Stimulated activated CD8-positive, alpha-beta memory T cell treated with anti-CD3 and anti-CD28 coated beads, Interleukin-4, amount 100 ng/mL, for 4 hours (primary cell): ENCODE data around the gene ADCY2.

Experiments used
- DNase-seq, 2 donors: peaks; one replicate each; pipeline ENCODE4 v3.0.0-alpha.2; 2020; ENCODE audit warnings: low read depth in 2 of 2, low spot score in 1 of 2

ADCY2 gene

DNA sequence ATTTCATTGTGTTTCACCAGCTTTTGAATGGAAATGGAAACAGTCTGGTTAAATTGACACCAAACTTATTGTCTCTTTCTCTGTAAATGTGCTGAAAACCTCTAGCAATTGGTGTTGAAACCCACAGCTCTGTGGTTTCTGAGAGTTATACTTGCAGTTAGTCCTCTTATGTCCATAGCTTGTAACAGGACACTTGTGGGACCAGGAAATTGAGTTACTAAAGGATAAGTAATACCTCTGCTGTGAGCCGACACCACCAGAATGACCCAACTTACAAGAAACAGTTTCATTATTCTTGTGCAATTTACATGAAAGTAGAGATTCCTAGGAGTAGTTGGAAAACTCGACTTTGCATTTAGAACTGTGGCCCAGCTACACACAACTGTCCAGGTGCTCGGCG is 263.5 kb downstream of the ADCY2 start:
- DNase-seq = no peak

DNA sequence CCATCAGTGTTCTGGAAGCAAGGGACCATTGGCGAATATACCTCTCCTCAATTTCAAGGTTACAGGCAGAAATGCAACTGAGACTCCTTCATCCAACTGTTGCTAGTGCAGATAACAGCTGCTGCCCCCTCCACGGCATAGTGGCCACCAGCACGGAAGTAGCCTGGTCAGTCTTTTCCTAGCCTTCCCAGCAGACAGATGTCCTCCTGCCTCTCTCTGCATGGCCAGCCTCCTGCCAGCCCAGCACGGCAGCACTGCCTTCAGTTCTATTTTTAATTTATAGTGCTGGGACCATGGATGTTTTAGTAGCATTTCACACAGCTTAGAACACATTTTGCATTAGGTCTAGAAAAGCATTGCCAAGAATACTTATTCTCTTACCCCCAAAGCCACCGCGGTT is 266.4 kb downstream of the ADCY2 start:
- DNase-seq = no peak

DNA sequence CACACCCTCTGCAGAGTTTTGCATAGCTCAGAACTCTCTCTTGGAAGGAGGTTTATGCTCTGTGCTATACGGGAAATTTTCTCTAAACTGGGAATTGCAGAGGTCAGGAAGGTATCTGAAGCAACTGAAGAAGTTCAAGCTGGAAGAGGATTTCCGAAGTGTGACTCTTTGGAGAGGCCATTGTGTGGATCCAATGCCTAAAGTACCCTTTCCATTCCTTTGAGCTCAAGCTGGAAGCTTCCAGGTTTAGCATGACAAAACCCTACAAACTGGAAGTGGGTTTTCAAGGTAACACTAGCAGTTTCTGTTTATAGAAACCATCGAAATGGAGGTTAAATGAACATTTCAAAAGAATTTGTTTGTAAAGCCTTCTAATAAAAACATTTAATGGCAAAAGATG is 267.9 kb downstream of the ADCY2 start:
- no peak for DNase-seq

DNA sequence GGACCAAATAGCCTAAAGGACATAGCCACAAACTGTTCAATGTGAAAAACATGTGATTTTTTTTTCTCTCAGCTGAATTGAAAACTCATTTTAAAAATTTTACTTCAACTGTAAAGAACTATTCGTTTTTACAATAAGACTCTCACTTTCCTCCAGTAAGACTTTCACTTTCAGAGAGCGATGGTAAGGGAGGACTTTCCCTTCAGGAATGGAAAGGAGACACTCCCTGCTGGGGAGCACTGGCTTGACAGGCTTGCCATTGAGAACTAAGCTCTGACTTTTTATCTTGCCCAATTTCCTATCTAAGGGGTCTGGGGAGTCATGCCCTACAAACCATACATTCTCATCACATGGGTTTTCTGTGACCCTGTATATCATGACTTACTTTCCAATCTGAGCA is 268.3 kb downstream of the ADCY2 start:
- no peak for DNase-seq

DNA sequence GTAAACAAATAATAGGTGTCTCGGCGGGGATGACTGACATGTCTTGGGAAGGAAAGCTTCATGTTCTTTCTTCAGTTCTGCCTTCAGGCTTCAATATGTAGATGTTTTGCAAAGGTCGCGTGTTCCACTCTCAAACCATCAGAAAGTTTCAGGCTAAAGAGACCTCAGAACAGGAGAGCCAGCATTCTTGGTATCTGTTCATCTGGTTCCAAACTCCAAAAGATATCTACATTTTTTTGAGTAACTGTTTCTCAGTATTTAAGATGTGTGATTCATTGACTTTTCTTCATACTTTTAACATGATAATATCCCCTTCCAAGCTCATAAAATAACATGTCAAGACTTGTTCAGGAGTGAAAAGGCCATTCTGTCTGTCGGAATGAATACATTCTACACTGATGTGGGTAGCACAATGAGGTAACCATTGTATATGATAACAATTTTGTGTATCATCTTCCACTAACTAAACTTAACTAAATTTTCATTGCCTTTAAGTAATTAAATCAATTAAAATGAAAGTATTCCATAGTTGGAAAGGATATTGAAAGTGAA is 271.4 kb downstream of the ADCY2 start:
- DNase-seq = no peak

DNA sequence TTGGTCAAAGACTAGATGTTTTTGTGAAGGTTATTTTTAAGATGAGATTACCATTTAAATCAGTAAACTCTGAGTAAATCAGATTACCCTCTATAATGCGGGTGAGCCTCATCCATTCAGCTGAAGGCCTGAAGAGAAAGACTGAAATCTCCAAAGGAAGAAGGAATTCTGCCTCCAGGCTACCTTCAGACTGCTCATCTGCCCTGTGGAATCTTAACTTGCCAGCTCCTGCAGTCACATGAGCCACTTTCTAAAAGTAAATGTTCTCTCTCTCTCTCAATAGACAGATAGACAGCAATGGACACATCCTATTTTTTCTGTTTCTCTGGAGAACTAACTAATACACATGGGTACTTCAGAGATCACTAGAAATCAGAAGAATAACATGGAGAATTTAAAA is 272.2 kb downstream of the ADCY2 start:
- DNase-seq = no peak

DNA sequence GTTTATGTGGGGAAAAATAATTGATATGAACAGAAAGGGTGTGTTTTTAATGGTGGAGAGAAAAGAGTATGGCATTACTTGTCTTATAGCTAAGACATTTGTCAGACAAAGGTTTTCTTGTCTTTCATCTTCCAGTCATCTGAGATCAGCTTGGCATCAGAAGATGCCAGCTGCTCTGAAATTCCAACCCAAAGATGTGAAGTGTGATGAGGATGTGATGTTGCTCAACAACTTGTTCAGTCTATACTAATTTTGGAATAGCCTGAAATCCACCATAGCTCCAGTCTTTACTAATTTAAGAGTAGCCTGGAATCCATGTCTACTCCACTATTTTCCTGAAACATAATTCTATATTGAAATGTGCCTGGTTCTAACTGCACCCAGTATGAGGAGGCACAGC is 272.7 kb downstream of the ADCY2 start:
- no peak for DNase-seq

DNA sequence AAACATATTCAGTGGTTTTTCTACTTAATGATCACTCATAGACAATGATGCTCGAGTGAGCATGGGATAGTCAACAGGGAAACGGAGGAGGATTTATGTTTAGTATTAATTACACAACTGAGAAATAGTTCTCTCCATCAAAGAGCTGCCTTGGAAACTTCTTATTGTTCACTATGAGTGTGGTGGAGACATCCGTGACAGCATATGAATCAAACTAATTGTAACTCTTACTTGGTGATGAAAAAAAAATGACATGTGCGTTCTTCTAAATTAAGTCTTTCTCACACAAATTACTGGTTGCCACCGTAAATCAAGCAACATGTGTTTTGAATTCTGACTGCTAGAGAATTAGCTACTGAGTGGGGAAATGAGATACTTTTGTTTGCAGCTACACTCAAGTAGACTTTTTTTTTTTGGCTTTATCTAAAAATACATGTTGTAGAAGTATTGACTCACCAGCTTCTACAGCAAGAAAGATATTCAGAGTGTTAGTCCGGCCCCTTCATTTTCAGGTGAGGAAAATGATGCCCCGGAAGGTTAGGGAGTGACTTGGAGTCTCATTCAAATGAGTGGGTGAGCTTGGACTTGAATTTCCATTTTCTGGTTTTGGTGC is 275.5 kb downstream of the ADCY2 start:
- no peak for DNase-seq

DNA sequence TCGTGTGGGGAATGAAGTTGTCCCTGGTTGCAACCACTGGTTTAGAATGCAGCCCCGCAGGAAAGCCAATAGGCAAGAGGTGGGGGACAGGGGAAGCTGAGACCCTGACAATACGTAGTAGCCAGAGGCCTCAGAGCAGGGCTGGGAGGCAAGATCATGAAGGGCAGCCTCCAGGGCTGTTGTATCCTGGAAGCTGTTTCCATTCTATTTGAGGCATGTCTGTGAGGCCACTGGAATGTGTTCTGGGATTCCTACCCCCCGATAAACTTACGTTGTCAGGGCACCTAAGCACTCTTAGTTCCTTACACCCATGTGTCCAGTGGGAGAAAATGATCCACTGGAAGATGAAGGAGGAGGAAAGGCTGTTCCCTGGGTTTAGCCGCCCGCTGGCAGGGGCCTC is 277.7 kb downstream of the ADCY2 start:
- no peak for DNase-seq

DNA sequence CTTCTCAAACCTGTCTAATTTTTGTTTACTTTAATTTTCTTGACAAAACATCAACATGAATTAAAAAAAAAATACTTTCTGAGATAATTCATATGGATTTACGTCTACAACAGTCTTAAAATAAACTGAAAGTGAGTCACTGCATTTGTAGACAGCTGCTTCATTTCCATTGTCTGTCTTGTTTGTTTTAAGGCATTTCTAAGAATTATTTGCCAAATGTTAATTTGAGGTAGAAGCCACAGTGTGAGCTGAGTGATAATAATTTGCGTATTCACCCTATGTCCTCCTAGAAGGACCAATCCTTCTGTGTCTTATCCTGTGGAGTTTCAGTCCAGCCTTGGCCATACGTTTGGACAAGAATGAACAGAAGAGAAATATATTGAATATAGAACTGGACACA is 280.5 kb downstream of the ADCY2 start:
- DNase-seq = no peak

DNA sequence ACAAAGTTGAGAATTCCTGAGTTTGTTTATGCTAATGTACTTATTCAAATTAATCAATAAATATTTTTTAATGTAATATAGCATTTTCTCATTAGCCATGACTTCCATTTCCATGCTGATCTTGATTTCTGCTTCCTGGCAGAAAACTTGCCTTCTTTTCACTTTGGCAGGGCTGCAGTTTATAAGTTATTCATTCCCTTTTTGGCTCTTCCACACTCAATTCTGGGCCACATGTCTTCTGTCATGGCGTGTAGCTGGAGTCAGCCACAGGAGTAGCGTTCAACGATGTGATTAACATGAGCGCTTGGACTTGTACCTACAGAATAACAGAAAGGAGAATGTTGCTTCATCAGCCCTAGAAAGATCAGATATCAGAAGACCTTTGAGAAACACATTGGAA is 282.1 kb downstream of the ADCY2 start:
- DNase-seq = no peak

DNA sequence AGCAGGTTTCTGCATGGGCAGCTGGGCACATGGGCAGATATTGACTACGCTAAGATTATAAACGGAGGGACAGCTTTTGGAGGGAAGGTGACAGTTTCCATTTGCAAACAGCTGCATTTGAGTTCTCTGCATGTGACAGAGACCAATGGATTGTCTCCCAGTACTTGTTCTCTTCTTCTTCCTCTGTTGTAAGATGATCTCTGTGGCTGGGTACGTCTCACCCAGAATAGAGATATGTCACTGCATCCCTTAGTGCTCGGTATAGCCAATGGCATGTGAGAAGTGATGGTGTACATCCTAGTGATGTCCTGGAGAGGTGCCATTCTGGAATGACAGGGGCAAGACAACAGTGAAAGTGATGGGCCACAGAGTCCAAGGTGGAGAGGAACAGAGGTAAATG is 283.7 kb downstream of the ADCY2 start:
- no peak for DNase-seq

DNA sequence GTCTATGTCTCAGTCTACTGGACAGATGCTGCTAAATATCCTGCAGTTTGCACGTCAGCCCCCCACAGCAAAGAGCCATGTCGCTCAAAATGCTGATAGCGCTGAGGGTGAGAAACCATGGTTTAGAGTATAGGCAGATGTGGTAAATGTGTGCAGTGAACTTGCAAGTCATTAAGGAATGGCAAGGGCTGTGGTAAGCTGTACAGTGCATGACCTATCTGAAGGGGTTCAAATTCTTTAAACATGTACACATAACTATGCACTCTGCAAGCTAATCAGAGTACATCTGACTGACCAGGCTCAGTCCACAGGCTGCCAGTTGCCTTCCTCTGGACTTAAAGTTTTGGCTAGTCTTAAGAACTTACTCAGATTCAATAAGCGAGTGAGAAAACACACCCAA is 284.3 kb downstream of the ADCY2 start:
- DNase-seq = no peak

DNA sequence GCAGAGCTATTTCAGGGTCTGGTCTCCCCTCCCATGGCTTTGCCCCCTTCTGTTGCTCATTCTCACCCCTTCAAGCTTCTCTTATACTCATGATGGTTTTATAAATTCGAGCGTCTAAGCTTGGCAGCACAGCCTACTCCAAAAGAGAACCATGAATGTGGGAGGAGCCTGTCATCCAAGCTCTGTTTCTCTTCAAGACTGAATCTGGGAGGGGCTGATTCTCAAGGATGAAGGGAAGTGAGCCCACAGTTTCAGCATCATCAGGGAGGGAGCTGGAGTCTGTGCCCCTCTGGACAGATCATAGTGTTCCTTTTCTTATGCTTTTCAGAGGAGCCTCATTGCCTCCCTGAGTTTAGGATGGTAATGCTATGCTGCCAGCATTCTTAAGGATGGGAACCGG is 286.4 kb downstream of the ADCY2 start:
- no peak for DNase-seq

DNA sequence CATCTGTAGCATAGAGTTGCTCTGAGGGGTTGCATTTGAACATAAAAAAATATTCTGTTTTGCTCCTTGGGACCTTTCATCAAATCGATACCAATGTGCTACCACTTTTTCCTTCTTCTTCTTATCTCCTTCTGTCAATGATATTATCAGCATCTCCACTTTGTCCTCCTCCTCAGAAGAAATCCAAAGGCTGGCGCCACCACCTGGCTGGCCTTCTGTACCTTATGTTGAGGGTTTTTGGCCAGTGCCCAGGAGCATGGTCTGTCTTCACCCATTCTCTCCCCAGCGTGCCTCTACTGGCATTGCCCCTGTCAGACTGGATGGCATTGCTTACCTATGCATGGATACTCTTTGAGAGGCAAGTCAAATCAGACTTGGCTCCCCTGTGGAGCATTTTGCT is 287.8 kb downstream of the ADCY2 start:
- DNase-seq = no peak

DNA sequence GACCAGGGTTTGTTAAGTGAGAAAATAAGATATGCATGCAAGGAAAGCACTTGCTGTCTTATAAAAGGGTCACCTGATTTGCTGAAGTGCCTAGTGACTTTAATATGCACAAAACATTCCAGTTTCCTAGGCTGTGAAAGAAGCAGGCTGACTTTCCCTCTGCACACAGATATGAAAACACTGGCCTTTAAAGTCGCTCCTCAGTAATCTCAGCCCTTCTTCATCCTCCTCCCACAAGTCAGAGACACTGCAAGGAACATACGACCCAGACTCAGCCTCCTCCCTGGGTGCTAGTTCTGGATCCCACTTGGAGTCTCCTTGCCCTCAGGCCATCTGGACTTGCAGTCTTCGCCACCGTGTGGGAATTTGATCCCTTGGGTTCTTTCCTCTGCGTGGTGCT is 288.9 kb downstream of the ADCY2 start:
- DNase-seq = no peak

DNA sequence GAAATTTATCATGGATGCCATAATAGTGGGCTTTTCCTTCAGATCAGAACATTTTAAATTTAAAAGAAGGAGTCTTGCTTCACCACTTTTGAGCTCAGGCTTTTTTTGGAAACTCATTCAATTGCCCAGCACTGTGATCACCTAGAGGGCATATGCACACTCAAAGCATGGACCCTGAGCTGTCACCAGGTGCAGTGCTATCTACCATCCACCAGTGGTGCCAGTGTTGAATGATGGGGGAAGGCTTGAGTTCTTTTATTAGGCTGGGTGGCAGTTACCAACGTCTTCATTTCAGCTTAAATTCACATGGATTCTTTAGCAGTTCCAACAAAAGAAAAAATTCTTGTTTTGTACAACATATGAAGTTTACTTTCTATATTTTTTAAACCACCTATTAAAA is 290.9 kb downstream of the ADCY2 start:
- no peak for DNase-seq

DNA sequence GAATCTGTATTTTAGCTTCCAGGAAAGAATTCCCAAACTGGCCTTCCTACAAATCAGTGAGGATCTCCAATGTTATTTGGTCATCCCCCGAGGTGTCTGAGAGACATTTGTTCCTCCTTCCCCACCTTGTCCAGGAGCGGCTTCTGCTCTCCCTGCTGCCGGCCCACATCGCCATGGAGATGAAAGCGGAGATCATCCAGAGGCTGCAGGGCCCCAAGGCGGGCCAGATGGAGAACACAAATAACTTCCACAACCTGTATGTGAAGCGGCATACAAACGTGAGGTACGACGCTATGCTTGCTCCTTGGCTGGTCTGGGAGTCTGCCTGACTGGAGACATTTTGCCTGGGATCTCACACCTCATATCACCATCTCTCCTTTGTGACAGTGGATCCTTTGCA is 294.6 kb downstream of the ADCY2 start:
- no peak for DNase-seq

DNA sequence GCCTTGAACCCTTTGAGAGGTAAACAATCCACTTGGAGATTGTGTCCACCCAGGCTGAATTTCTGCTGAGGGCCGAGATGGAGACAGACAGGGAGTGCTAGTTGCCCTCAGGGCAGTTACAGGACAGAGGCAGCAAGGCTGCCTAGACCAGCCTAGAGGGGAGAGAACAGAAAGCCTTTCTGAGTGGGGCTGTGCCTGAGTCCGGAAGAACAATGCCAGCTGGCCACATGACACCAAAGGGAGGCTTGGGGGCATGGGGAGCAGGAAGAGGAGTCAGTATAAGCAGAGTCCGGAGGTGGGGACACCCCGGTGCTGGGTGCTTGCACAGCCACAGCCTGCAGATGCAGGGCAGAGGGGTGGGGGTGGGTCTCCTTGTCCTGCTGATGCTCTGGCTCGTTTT is 309.3 kb downstream of the ADCY2 start:
- no peak for DNase-seq

DNA sequence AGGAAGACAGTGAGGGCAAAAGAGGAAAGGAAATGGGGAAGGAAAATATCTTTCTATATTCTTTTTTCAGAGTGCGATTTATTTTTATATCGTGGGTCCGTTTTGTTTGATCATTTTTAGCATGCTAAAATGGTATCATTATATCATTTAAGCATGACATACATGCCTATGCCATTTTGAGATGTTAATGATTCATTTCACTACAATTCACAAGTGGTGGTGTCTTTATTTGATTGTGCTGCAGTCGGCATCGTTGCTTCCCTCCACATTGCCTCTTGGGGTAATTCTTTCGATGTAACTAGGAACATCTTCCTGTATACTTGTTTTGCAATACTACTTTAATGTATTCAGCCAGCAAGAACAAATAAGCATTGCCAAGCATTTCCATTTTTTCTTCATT is 309.8 kb downstream of the ADCY2 start:
- DNase-seq = no peak

DNA sequence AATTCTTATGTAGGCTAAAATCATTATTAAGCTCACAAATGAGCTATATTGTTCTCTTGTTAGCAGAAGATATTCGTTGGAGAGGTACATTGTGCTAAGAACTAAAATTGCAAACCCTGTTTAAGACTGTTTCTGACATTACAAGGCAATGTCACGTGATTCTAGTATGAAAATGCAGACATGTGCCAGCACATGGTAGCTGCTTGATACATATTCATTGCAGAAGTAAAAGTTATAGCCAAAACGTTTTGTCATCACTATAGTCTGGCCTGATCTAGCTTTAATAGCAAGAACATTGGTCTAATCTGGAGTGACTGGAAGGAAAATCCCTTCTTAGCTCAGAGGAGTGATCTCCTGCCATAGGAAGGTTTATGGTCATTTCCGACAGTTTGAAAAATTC is 310.3 kb downstream of the ADCY2 start:
- no peak for DNase-seq

DNA sequence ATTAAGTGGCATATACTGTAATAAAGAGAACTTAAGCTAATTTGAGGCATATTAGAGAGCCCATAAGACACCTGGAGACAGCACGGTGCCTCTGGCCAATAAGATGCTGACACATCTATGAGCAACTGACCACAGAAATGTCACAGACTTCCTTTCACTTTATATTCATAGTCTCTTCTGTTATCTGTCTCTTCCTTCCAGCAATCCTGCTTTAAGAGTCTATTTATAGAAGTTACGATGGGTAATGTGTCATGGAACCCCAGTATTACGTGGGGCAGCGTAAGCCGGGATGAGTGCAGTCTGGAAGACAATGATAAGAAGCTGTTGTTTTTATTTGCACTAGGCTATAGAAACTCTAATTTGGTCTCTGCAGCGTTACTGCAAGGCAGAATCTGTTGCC is 318.2 kb downstream of the ADCY2 start:
- no peak for DNase-seq

DNA sequence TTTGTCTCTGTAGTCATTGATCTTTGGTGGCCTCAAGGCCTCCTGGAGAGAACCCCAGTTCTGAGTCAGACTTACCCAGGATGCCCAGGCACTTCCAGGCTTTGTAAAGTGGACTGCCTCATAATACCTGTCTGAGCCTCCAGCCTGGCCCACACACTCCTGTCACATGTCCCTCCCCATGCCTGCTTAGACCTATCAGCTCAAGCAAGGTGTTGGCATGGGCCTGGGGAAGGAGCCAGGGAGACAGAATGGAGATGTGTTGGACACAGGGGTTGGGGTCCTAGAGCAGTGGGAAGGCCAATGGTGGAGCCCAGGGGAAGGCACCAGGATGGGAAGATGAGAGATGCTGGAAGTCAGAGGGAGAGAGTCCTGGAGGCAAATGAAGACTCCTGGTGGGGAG is 318.8 kb downstream of the ADCY2 start:
- DNase-seq = no peak

DNA sequence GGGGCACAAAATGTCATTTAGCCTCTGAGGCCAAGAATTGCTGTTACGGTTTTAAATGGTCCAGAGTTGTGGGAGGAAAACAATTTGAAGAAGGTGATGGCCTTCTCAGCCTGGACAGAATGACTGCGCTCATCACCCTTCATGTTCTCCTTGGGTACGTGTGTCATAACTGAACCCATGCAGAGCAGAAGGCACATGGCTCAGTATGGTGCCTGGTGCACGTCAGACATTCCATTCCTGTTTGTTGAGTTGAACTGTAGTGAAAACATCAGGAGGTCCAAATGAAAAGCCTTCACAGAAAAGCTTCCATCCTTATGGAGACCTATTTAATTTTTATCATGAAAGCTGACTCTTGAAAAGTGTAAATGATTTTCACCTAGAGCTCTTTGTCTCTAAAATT is 321.8 kb downstream of the ADCY2 start:
- no peak for DNase-seq
